GM12801 (cell line): ENCODE results near the gene SPAG9.

ENCODE experiments used
- CTCF ChIP-seq: IDR thresholded peaks from one replicate; pipeline ENCODE4 v1.5.1; 2011; ENCODE audit warnings: control low read depth; ENCODE audit not compliant: insufficient read length; ENCODE audit errors: extremely low read depth

SPAG9 gene, protein sequence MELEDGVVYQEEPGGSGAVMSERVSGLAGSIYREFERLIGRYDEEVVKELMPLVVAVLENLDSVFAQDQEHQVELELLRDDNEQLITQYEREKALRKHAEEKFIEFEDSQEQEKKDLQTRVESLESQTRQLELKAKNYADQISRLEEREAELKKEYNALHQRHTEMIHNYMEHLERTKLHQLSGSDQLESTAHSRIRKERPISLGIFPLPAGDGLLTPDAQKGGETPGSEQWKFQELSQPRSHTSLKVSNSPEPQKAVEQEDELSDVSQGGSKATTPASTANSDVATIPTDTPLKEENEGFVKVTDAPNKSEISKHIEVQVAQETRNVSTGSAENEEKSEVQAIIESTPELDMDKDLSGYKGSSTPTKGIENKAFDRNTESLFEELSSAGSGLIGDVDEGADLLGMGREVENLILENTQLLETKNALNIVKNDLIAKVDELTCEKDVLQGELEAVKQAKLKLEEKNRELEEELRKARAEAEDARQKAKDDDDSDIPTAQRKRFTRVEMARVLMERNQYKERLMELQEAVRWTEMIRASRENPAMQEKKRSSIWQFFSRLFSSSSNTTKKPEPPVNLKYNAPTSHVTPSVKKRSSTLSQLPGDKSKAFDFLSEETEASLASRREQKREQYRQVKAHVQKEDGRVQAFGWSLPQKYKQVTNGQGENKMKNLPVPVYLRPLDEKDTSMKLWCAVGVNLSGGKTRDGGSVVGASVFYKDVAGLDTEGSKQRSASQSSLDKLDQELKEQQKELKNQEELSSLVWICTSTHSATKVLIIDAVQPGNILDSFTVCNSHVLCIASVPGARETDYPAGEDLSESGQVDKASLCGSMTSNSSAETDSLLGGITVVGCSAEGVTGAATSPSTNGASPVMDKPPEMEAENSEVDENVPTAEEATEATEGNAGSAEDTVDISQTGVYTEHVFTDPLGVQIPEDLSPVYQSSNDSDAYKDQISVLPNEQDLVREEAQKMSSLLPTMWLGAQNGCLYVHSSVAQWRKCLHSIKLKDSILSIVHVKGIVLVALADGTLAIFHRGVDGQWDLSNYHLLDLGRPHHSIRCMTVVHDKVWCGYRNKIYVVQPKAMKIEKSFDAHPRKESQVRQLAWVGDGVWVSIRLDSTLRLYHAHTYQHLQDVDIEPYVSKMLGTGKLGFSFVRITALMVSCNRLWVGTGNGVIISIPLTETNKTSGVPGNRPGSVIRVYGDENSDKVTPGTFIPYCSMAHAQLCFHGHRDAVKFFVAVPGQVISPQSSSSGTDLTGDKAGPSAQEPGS (N-terminal part only)

GRCh38 chr17:51120739-51121619 lies at the start of gene SPAG9:
TSS of gene SPAG9 (minus strand) at chr17:51120868. CDS start at chr17:51120656, 212 bp downstream.
- no peak for TF ChIP-seq CTCF

- TF ChIP-seq CTCF = no peak
Measured at GRCh38 chr17:51169340-51169739, 48.7 kb upstream of the SPAG9 start.

GRCh38 chr17:51166987-51167931 lies 46.6 kb upstream of the SPAG9 start:
- no peak for TF ChIP-seq CTCF

DNA sequence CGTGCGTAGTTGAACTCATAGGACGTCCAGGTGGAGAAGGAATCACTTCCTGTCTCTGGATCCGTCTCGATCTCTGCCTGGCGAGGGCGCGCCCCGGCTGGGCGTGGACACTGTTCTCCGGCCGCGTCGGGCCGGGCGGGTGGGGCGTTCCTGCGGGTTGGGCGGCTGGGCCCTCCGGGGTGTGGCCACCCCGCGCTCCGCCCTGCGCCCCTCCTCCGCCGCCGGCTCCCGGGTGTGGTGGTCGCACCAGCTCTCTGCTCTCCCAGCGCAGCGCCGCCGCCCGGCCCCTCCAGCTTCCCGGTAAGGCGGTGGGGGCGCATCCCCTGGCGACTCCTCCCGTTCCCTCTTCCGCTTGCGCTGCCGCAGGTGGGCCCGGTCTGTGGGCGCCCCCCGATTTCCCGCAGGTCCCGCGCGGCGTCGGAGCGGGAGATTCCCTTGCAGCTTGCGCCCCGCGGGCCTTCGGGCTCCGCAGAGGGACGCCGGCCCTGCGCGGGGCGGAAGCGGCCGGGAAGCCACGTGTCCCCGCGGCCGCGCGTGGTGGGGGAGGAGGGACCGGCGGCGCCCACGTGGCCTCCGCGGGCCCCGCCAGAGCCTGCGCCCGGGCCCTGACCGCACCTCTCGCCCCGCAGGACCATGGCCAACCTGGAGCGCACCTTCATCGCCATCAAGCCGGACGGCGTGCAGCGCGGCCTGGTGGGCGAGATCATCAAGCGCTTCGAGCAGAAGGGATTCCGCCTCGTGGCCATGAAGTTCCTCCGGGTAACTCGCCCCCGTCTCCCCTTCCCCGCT lies 45.7 kb upstream of the SPAG9 start, which contains the start of gene NME2:
NME2 (plus strand) TSS at position 214 of the 789 bp plus-strand sequence; CDS start at position 634, 420 bp downstream.
- TF ChIP-seq CTCF = no peak

- no peak for TF ChIP-seq CTCF
Measured at GRCh38 chr17:51165680-51166197, 45.1 kb upstream of the SPAG9 start.
